GM20000 (cell line): ENCODE data around the gene INPP5F.
"Not testable (repeated sequence)": the region's sequence is repeated elsewhere in the genome, so short reads cannot be mapped to it uniquely, and the experiment has no call there.

Source experiments
- DNase-seq: peaks from one replicate; pipeline ENCODE4 v3.0.0; 2012; ENCODE audit warnings: low spot score
- CTCF ChIP-seq: IDR thresholded peaks from 2 replicates; pipeline ENCODE4 v1.5.1; 2012; ENCODE audit warnings: mild to moderate bottlenecking, control low read depth; ENCODE audit errors: extremely low read depth, missing control alignments

Gene INPP5F

DNA sequence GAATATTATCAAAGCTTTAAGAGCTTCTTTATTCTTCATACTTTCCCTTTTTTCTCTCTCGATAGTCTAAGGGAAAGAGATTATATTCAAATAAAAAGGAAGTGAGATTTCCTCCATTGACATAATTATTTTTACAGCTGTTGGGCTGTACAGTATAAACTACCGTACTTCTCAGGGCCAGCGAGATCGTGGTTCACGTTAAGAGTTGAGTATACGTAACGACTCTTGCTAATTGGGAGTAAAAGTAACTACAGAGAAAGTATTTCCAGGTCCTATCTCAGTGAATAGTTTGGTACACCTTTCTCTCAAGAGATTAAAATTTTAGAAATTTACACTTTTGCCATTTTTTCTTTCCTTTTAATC, 57.8 kb downstream of the INPP5F start:
- DNase-seq, result no peak
- TF ChIP-seq CTCF, result no peak

DNA sequence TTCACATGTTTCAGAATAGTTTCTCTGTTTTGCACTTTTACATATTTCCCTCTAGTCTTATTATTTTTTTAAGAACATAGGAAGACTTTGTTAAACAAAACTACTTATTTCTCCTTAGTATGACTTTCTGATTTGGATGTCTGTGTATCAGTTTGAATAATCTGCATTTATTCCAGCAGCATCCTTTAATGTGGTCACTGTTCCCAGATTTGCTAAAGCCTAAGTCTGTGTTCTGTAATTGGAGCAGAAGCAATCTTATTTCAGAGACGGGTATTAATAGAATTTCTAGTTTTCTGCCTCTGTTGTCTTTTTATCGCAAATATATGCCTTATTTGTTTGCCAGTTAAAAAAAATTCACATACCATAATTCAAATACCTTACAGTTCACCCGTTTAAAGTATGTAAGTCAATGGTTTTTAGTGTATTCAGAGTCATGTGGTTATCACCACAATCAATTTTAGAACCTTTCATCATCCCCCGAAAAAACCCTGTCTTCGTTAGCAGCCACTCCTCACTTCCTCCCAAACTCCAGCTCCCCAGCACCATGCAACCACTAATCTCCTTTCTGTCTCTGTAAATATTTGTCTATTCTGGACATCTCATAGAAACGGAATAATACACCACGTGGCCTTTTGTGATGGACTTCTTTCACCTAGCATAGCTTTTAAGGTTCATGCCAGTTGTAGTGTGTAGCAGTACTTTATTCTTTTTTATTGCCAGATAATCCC, 58.7 kb downstream of the INPP5F start:
- TF ChIP-seq CTCF, result no peak
- DNase-seq, result peak; percentile 62

GRCh38 chr10:119786117-119786769, 60.4 kb downstream of the INPP5F start:
- no peak for TF ChIP-seq CTCF
- no peak for DNase-seq

- not testable (repeated sequence) for DNase-seq
Observed at GRCh38 chr10:119795101-119795500, 69.3 kb downstream of the INPP5F start.

GRCh38 chr10:119796039-119796438, 70.2 kb downstream of the INPP5F start:
- no peak for DNase-seq
- no peak for TF ChIP-seq CTCF

DNA sequence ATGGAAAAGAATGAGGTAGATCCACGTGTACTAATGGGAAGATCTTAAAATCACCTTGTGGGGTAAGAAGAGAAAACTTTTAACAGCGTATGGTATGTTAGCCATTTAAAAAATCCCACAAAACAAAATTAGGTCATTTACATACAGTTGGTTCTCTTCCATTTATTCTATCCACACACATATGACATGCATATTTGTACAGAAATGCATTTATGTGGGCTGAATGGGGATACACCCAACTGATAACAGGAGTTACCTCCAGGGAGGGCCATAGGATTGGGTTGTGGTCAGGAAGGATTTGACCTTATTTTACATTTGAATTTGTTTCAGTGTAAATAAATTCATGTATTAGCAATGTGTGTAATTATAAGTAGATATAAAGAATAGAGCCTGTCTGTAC, 75.3 kb downstream of the INPP5F start:
- no peak for DNase-seq
- no peak for TF ChIP-seq CTCF

DNA sequence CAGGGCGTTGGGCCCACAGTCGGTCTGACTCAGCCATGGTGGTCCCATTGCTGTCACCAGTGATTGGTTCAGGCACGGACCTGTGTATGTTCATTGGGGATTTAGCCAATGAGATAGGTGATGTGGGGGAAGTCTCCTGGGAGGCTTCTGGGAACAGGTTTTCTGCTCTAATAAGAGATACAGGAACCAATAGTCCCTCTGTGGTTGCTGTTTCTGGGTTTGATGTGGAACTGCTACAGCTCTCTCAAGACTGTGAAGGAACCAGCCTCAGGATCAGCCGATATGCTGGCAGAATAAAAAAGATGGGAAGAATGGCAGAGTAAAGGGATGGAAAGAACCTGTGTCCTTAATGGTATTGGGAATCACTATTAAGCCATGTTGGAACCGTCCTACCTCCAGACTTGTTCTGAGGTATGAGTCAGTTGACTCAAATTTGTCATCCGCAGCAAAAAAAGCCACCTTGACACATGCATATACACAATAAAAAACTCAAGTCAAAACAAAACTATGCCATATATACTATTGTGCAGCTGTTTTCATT, 76.2 kb downstream of the INPP5F start:
- no peak for DNase-seq
- no peak for TF ChIP-seq CTCF
